GM12878 (cell line): Measurements from ENCODE around the gene SATB2. TPM values are rescaled to one million over a fixed set of nuclear protein-coding genes. Genes with fewer than 3 reads are reported as not detected.

ENCODE experiments used
- ATAC-seq: fragments of 200-7000 bp; cut with Tn5 transposase; 3 replicates; pipeline ENCODE4 v1.9.1; 2020; ENCODE audit warnings: mild to moderate bottlenecking, moderate library complexity
- BruUV-seq: library from RNA; stranded (reverse); fragments of 400-500 nt; replicated peaks from 2 replicates; lab custom pipeline; 2021; lab: Mats Ljungman, UMichigan
- CTCF ChIA-PET: fragments of 300-600 bp; sonication (Branson Sonifier 250); formaldehyde crosslinking; extraction: SDS; loops from one replicate; lab custom pipeline; 2021; ENCODE audit warnings: inconsistent platforms; lab: Yijun Ruan, JAX
- POLR2A ChIA-PET: fragments of 350-600 bp; formaldehyde crosslinking; extraction: SDS; loops from one replicate; lab custom pipeline; 2021; ENCODE audit warnings: inconsistent platforms; lab: Charles Lee
- RAD21 ChIA-PET: fragments of 300-600 bp; sonication (Branson Sonifier 250); formaldehyde crosslinking; loops from one replicate; lab custom pipeline; 2023; ENCODE audit warnings: antibody characterized with exemption; ENCODE audit not compliant: unreplicated experiment; lab: Charles Lee
- SMC1A ChIA-PET: fragments of 300-600 bp; sonication (Branson Sonifier 250); formaldehyde crosslinking; loops from one replicate; lab custom pipeline; 2023; ENCODE audit not compliant: unreplicated experiment, uncharacterized antibody; lab: Charles Lee
- DNase-seq: peaks from one replicate; pipeline ENCODE4 v3.0.0-alpha.2; 2011; ENCODE audit warnings: low read depth, low spot score
- FAIRE-seq: peaks from 3 replicates; lab custom pipeline; 2011; peaks lifted over from hg19 to GRCh38; lab: Jason Lieb, UNC
- H2AFZ ChIP-seq: 2 replicates; pipeline ENCODE4 v1.6.0; 2011; ENCODE audit warnings: low read depth, low read length, control low read depth; ENCODE audit not compliant: control insufficient read depth
- H3K27ac ChIP-seq: 2 replicates; pipeline ENCODE4 v1.5.1; 2011; ENCODE audit warnings: control low read depth; ENCODE audit not compliant: control insufficient read depth, insufficient read depth
- H3K27me3 ChIP-seq, 2 experiments: replicated peaks in 1 of 2; 2 replicates each; pipeline versions ENCODE4 v1.6.0 to v1.6.1; 2011; ENCODE audit warnings: low read length in 1 of 2; ENCODE audit not compliant: control insufficient read depth in 2 of 2, insufficient read depth in 2 of 2
- H3K36me3 ChIP-seq, 2 experiments: 2 replicates each; pipeline ENCODE4 v1.5.1; 2011; ENCODE audit warnings: low read length in 1 of 2; ENCODE audit not compliant: control insufficient read depth in 2 of 2, insufficient read depth in 2 of 2
- H3K4me1 ChIP-seq: 2 replicates; pipeline ENCODE4 v1.6.1; 2011; ENCODE audit warnings: mild to moderate bottlenecking, low read length, moderate library complexity, mixed read lengths; ENCODE audit not compliant: control insufficient read depth, insufficient read depth
- H3K4me2 ChIP-seq: 2 replicates; pipeline ENCODE4 v1.6.0; 2011; ENCODE audit warnings: control low read depth; ENCODE audit not compliant: control insufficient read depth, insufficient read depth
- H3K4me3 ChIP-seq: fragments of 200-600 bp; sonication (generic); 2 replicates; pipeline ENCODE4 v1.5.1; 2016
- H3K79me2 ChIP-seq: 2 replicates; pipeline ENCODE4 v1.6.0; 2011; ENCODE audit warnings: low read length; ENCODE audit not compliant: control insufficient read depth, insufficient read depth
- H3K9ac ChIP-seq: 2 replicates; pipeline ENCODE4 v1.8.0; 2011; ENCODE audit warnings: low read length, control low read depth, mixed read lengths; ENCODE audit not compliant: control insufficient read depth, insufficient read depth
- H3K9me3 ChIP-seq: replicated peaks from 3 replicates; pipeline ENCODE4 v1.5.1; 2011; ENCODE audit warnings: mild to moderate bottlenecking, low read length; ENCODE audit not compliant: control insufficient read depth, insufficient read depth
- H4K20me1 ChIP-seq: 2 replicates; pipeline ENCODE4 v1.6.0; 2011; ENCODE audit not compliant: control insufficient read depth, insufficient read depth
- CBX3 ChIP-seq: fragments of 200-600 bp; sonication (generic); IDR thresholded peaks from 2 replicates; pipeline ENCODE4 v1.6.1; 2016; ENCODE audit warnings: low read depth, borderline replicate concordance
- CHD4 ChIP-seq: fragments of 200-600 bp; sonication (generic); IDR thresholded peaks from 2 replicates; pipeline ENCODE4 v1.6.1; 2016; ENCODE audit warnings: mild to moderate bottlenecking
- FOS ChIP-seq: IDR thresholded peaks from 3 replicates; pipeline ENCODE4 v1.6.1; 2011; ENCODE audit warnings: borderline replicate concordance; ENCODE audit not compliant: insufficient read length; ENCODE audit errors: extremely low read depth
- GATAD2B ChIP-seq: fragments of 450-650 bp; conservative IDR thresholded peaks from 2 replicates; pipeline ENCODE4 v1.6.1; 2017; ENCODE audit warnings: low read depth, mild to moderate bottlenecking, moderate library complexity
- HDAC2 ChIP-seq: fragments of 200-600 bp; sonication (generic); IDR thresholded peaks from 2 replicates; pipeline ENCODE4 v1.6.1; 2017
- MYC ChIP-seq: IDR thresholded peaks from 2 replicates; pipeline ENCODE4 v1.6.1; 2011; ENCODE audit warnings: mild to moderate bottlenecking, low read length, moderate library complexity, inconsistent platforms; ENCODE audit not compliant: insufficient read depth, insufficient replicate concordance, insufficient read length, severe bottlenecking
- PAX5 ChIP-seq: IDR thresholded peaks from 2 replicates; pipeline ENCODE4 v1.6.1; 2011; ENCODE audit warnings: low read depth, low read length, borderline replicate concordance
- ZBED1 ChIP-seq: IDR thresholded peaks from 2 replicates; pipeline ENCODE4 v1.6.1; 2016; ENCODE audit warnings: borderline replicate concordance
- ZNF217 ChIP-seq: fragments of 450-650 bp; IDR thresholded peaks from 2 replicates; pipeline ENCODE4 v1.6.1; 2017; ENCODE audit warnings: antibody characterized with exemption, mild to moderate bottlenecking
- ZNF24 ChIP-seq: fragments of 450-650 bp; IDR thresholded peaks from 2 replicates; pipeline ENCODE4 v1.6.1; 2017; ENCODE audit warnings: antibody characterized with exemption, mild to moderate bottlenecking
- in situ Hi-C: fragments of 300-500 bp; cut with MboI; formaldehyde crosslinking; loops from 9 replicates; pipeline ENCODE4 v1.14.3; 2018; ENCODE audit warnings: mixed read lengths
- intact Hi-C: fragments of 100-400 bp; cut with micrococcal nuclease; formaldehyde crosslinking; loops from one replicate; pipeline ENCODE4 v1.14.2; 2022; ENCODE audit not compliant: unreplicated experiment
- polyA plus RNA-seq, 11 experiments: library from polyadenylated mRNA; depleted of rRNA in 4 of 11; unstranded in 6 of 11; stranded (reverse) in 5 of 11; fragments of >200 nt; fragmentation: Nextera tagmentation in 4 of 11; fragmentation: Illumina TruSeq in 1 of 11; extraction: Ambion mirVana in 4 of 11; extraction: Trizol in 1 of 11; gene quantifications; 1 replicate in 1 of 11; 2 replicates in 10 of 11; pipeline versions ENCODE4 v1.2.1 to v1.2.3, GENCODE V29; 2011 to 2016; ENCODE audit warnings: inconsistent platforms in 2 of 11, missing spikeins in 2 of 11, low read depth in 1 of 11
- total RNA-seq, 4 experiments: library from RNA; depleted of rRNA in 3 of 4; stranded (reverse); fragments of >200 nt in 3 of 4; fragmentation: Illumina TruSeq in 1 of 4; extraction: Trizol in 1 of 4; gene quantifications; 2 replicates each; pipeline versions ENCODE4 v1.2.1 to v1.2.3, GENCODE V29; 2013 to 2021
- TF ChIP-seq, protein P1 (sequence below): fragments of 450-650 bp; IDR thresholded peaks from 2 replicates; pipeline ENCODE4 v1.6.1; 2017; ENCODE audit warnings: mild to moderate bottlenecking, moderate library complexity
- TF ChIP-seq, protein P2 (sequence below): IDR thresholded peaks from 2 replicates; pipeline ENCODE4 v1.6.1; 2011; ENCODE audit warnings: low read depth, low read length, improper control_type of control experiment, borderline replicate concordance
- TF ChIP-seq, protein P3 (sequence below): fragments of 450-650 bp; formaldehyde crosslinking; IDR thresholded peaks from 2 replicates; pipeline ENCODE4 v1.4.0; 2020; ENCODE audit warnings: mild to moderate bottlenecking, moderate library complexity

Gene SATB2
- total and polyA plus RNA-seq, 10 of the 15 experiments (the other 5 are each of a cell fraction or from before 2014, with no cell fraction given): 0.03 to 0.56 (median 0.08) TPM; not detected in 3

DNA sequence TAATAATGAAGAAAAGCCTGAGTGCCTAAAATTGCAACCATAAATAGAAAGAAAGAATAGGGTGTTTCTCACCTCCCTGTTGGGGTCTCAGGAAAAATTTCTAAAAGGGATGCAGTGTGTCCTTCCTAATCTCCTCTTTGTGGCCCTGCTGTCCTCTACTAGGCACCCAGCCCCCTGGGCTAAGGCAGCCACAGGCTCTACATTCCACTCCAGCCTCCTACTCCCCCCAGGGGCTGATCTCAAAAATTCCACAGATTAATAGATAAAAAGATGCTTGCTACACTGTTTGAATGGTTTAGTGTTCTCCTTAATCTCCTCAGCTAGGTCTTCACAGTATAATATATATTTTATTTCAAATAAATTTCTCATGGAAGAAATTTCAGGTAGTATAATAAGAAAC is 17.6 kb downstream of the SATB2 start:
- no peak for TF ChIP-seq MYC
- TF ChIP-seq HDAC2: no peak
- TF ChIP-seq PAX5: no peak
- no peak for TF ChIP-seq FOS
- TF ChIP-seq, protein P1, sequence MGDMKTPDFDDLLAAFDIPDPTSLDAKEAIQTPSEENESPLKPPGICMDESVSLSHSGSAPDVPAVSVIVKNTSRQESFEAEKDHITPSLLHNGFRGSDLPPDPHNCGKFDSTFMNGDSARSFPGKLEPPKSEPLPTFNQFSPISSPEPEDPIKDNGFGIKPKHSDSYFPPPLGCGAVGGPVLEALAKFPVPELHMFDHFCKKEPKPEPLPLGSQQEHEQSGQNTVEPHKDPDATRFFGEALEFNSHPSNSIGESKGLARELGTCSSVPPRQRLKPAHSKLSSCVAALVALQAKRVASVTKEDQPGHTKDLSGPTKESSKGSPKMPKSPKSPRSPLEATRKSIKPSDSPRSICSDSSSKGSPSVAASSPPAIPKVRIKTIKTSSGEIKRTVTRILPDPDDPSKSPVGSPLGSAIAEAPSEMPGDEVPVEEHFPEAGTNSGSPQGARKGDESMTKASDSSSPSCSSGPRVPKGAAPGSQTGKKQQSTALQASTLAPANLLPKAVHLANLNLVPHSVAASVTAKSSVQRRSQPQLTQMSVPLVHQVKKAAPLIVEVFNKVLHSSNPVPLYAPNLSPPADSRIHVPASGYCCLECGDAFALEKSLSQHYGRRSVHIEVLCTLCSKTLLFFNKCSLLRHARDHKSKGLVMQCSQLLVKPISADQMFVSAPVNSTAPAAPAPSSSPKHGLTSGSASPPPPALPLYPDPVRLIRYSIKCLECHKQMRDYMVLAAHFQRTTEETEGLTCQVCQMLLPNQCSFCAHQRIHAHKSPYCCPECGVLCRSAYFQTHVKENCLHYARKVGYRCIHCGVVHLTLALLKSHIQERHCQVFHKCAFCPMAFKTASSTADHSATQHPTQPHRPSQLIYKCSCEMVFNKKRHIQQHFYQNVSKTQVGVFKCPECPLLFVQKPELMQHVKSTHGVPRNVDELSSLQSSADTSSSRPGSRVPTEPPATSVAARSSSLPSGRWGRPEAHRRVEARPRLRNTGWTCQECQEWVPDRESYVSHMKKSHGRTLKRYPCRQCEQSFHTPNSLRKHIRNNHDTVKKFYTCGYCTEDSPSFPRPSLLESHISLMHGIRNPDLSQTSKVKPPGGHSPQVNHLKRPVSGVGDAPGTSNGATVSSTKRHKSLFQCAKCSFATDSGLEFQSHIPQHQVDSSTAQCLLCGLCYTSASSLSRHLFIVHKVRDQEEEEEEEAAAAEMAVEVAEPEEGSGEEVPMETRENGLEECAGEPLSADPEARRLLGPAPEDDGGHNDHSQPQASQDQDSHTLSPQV: no peak
- TF ChIP-seq, protein P2, sequence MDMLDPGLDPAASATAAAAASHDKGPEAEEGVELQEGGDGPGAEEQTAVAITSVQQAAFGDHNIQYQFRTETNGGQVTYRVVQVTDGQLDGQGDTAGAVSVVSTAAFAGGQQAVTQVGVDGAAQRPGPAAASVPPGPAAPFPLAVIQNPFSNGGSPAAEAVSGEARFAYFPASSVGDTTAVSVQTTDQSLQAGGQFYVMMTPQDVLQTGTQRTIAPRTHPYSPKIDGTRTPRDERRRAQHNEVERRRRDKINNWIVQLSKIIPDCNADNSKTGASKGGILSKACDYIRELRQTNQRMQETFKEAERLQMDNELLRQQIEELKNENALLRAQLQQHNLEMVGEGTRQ: no peak
- TF ChIP-seq, protein P3, sequence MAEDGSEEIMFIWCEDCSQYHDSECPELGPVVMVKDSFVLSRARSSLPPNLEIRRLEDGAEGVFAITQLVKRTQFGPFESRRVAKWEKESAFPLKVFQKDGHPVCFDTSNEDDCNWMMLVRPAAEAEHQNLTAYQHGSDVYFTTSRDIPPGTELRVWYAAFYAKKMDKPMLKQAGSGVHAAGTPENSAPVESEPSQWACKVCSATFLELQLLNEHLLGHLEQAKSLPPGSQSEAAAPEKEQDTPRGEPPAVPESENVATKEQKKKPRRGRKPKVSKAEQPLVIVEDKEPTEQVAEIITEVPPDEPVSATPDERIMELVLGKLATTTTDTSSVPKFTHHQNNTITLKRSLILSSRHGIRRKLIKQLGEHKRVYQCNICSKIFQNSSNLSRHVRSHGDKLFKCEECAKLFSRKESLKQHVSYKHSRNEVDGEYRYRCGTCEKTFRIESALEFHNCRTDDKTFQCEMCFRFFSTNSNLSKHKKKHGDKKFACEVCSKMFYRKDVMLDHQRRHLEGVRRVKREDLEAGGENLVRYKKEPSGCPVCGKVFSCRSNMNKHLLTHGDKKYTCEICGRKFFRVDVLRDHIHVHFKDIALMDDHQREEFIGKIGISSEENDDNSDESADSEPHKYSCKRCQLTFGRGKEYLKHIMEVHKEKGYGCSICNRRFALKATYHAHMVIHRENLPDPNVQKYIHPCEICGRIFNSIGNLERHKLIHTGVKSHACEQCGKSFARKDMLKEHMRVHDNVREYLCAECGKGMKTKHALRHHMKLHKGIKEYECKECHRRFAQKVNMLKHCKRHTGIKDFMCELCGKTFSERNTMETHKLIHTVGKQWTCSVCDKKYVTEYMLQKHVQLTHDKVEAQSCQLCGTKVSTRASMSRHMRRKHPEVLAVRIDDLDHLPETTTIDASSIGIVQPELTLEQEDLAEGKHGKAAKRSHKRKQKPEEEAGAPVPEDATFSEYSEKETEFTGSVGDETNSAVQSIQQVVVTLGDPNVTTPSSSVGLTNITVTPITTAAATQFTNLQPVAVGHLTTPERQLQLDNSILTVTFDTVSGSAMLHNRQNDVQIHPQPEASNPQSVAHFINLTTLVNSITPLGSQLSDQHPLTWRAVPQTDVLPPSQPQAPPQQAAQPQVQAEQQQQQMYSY: no peak
- TF ChIP-seq CHD4: no peak
- TF ChIP-seq ZNF217: no peak
- no peak for TF ChIP-seq ZBED1
- TF ChIP-seq GATAD2B: no peak
- no peak for TF ChIP-seq CBX3
- no peak for TF ChIP-seq ZNF24
- Histone ChIP-seq H3K9ac (no peak overlapping the region), H3K9me3 (no peaks in the 10 kb centered on the region), H3K4me3 (no peak overlapping the region), H3K4me1 (no peaks in the 10 kb centered on the region), H3K27me3 (no peaks in the 10 kb centered on the region), H3K27ac (no peak overlapping the region), H3K36me3 (no peaks in the 10 kb centered on the region), H3K4me2 (no peak overlapping the region), H4K20me1 (no peaks in the 10 kb centered on the region), H3K79me2 (no peaks in the 10 kb centered on the region), H2AFZ (no peak overlapping the region)
- no peak for FAIRE-seq
- no peak for DNase-seq
- in situ Hi-C loops: no loop called here
- no peak for ATAC-seq
- SMC1A ChIA-PET: no interaction called here
- intact Hi-C loops: no loop called here
- CTCF ChIA-PET: no interaction called here
- RAD21 ChIA-PET: no interaction called here
- no TSS peak for BruUV-seq
- POLR2A ChIA-PET: no interaction called here
